Caco-2 (cell line): ENCODE measurements around the gene ATF6B. TPM values are rescaled to one million over a fixed set of nuclear protein-coding genes. Genes with fewer than 3 reads are reported as not detected.
"Not testable (repeated sequence)": the region's sequence is repeated elsewhere in the genome, so short reads cannot be mapped to it uniquely, and the experiment has no call there.

Experiments used
- BruUV-seq: library from RNA; stranded (reverse); fragments of 400-500 nt; replicated peaks from 2 replicates; lab custom pipeline; 2021; lab: Mats Ljungman, UMichigan
- CTCF ChIA-PET: fragments of 300-600 bp; sonication (Branson Sonifier 250); formaldehyde crosslinking; loops from one replicate; lab custom pipeline; 2022; ENCODE audit warnings: antibody characterized with exemption; lab: Charles Lee
- POLR2A ChIA-PET: fragments of 300-600 bp; sonication (Branson Sonifier 250); formaldehyde crosslinking; loops from one replicate; lab custom pipeline; 2022; ENCODE audit warnings: antibody characterized with exemption; lab: Charles Lee
- DNase-seq, 2 experiments: peaks; one replicate each; pipeline versions ENCODE4 v3.0.0 to v3.0.0-alpha.2; 2020 to 2022
- H3K27me3 ChIP-seq: replicated peaks from 2 replicates; pipeline ENCODE4 v1.6.0; 2011; ENCODE audit warnings: low read length; ENCODE audit not compliant: control insufficient read depth, insufficient read depth
- H3K36me3 ChIP-seq: 2 replicates; pipeline ENCODE4 v1.5.1; 2011; ENCODE audit warnings: low read length; ENCODE audit not compliant: control insufficient read depth, insufficient read depth
- H3K4me1 ChIP-seq: fragments of 250-450 bp; sonication (Bioruptor Pico); 2 replicates; pipeline ENCODE4 v1.5.1; 2020; ENCODE audit warnings: mild to moderate bottlenecking
- H3K4me3 ChIP-seq: 2 replicates; pipeline ENCODE4 v1.5.1; 2011; ENCODE audit warnings: low read depth, mild to moderate bottlenecking, control low read depth, low read length
- H3K9me3 ChIP-seq: fragments of 250-450 bp; sonication (Bioruptor Pico); 2 replicates; pipeline ENCODE4 v1.5.1; 2020; ENCODE audit warnings: mild to moderate bottlenecking, moderate library complexity
- H3K27ac Mint-ChIP-seq: one replicate; pipeline ENCODE4 v1.8.0; 2022; ENCODE audit warnings: mixed read lengths; ENCODE audit not compliant: unreplicated experiment
- H3K27me3 Mint-ChIP-seq: one replicate; pipeline ENCODE4 v1.8.0; 2022; ENCODE audit warnings: mixed read lengths; ENCODE audit not compliant: insufficient read depth, unreplicated experiment
- H3K36me3 Mint-ChIP-seq: one replicate; pipeline ENCODE4 v1.8.0; 2022; ENCODE audit warnings: mild to moderate bottlenecking, mixed read lengths; ENCODE audit not compliant: insufficient read depth, unreplicated experiment
- H3K4me1 Mint-ChIP-seq: one replicate; pipeline ENCODE4 v1.8.0; 2022; ENCODE audit warnings: low read depth, mixed read lengths; ENCODE audit not compliant: unreplicated experiment
- H3K4me3 Mint-ChIP-seq: one replicate; pipeline ENCODE4 v1.8.0; 2022; ENCODE audit warnings: mild to moderate bottlenecking, moderate library complexity, mixed read lengths; ENCODE audit not compliant: unreplicated experiment
- H3K9me3 Mint-ChIP-seq: one replicate; pipeline ENCODE4 v1.8.0; 2022; ENCODE audit warnings: mixed read lengths; ENCODE audit not compliant: unreplicated experiment
- intact Hi-C: fragments of 100-400 bp; cut with micrococcal nuclease; formaldehyde crosslinking; loops from one replicate; pipeline ENCODE4 v1.10.0; 2022; ENCODE audit not compliant: unreplicated experiment
- total RNA-seq: library from RNA; stranded (reverse); gene quantifications from 2 replicates; pipeline ENCODE4 v1.2.3, GENCODE V29; 2022
- TF ChIP-seq, protein P1 (sequence below), 2 experiments: fragments of 200-600 bp in 1 of 2; IDR thresholded peaks; 1 replicate in 1 of 2; 2 replicates in 1 of 2; pipeline versions ENCODE4 v1.5.1 to v1.8.0; 2011 to 2022; ENCODE audit warnings: antibody characterized with exemption in 1 of 2, control low read depth in 1 of 2, inconsistent platforms in 1 of 2, low read depth in 1 of 2, low read length in 1 of 2, mild to moderate bottlenecking in 1 of 2, moderate library complexity in 1 of 2; ENCODE audit not compliant: insufficient read depth in 1 of 2, severe bottlenecking in 1 of 2, unreplicated experiment in 1 of 2

ATF6B gene
- total RNA-seq, 1 experiment from 2014 or later = 64.9 TPM

DNA sequence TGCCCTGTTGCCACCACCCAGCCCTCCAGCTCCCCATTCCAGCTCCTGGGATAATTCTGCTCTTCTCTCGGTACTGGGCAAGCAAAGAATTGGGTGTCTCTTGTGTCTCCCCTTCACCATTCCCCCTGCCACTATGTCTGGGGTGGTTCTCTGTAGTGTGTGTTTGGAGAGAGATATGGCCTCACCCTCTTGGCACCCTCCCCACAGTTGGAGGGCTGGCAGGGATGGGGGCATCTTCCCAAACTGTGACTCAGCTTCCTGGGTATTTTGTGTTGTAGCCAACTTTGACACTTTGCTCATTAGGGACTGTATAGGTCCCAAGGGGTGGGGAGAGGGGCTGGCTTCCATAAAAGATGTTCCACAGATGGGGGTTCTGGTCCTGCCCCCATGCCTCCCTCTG, 20.6 kb downstream of the ATF6B start:
- Mint-ChIP-seq H3K27ac (no peak overlapping the region), H3K9me3 (no peaks in the 10 kb centered on the region), H3K4me1 (peaks cover 22% of the 10 kb centered on the region), H3K36me3 (peaks cover 14% of the 10 kb centered on the region), H3K4me3 (no peak overlapping the region), H3K27me3 (no peaks in the 10 kb centered on the region)
- no peaks in the 10 kb centered on the region for H3K27me3 ChIP-seq
- BruUV-seq = no TSS peak
- intact Hi-C loops = no loop called here
- no peaks in the 10 kb centered on the region for H3K9me3 ChIP-seq
- TF ChIP-seq, protein P1, sequence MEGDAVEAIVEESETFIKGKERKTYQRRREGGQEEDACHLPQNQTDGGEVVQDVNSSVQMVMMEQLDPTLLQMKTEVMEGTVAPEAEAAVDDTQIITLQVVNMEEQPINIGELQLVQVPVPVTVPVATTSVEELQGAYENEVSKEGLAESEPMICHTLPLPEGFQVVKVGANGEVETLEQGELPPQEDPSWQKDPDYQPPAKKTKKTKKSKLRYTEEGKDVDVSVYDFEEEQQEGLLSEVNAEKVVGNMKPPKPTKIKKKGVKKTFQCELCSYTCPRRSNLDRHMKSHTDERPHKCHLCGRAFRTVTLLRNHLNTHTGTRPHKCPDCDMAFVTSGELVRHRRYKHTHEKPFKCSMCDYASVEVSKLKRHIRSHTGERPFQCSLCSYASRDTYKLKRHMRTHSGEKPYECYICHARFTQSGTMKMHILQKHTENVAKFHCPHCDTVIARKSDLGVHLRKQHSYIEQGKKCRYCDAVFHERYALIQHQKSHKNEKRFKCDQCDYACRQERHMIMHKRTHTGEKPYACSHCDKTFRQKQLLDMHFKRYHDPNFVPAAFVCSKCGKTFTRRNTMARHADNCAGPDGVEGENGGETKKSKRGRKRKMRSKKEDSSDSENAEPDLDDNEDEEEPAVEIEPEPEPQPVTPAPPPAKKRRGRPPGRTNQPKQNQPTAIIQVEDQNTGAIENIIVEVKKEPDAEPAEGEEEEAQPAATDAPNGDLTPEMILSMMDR (IDR thresholded peaks at IDR 0.05; ENCODE audit: insufficient read depth in 1 of 2, low read depth in 1 of 2, low read length in 1 of 2, severe bottlenecking in 1 of 2, unreplicated experiment in 1 of 2) = no peak
- no peak for DNase-seq
- peaks cover 15% of the 10 kb centered on the region for H3K4me1 ChIP-seq
- no peak overlapping the region for H3K4me3 ChIP-seq
- POLR2A ChIA-PET = no interaction called here
- no peaks in the 10 kb centered on the region for H3K36me3 ChIP-seq
- CTCF ChIA-PET = no interaction called here

DNA sequence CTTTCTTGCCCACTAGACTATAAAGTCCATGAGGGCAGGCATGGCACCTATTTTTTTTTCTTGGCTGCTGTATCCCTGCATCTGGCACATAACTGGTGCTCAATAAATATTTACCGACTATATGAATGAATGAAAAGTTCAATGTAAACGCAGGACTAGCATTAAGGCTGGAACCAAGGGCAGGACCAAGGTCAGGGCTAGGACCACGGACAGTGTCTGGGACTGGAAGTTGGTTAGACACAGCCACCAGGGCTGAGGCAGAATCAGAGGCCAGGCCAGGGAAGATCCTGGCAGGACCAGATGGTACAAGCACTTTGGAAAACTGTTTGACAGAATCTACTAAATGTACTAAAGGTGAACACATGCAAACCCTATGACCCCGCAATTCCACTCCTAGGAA, 22.6 kb downstream of the ATF6B start:
- H3K9me3 Mint-ChIP-seq = no peaks in the 10 kb centered on the region
- peaks cover 22% of the 10 kb centered on the region for H3K4me1 Mint-ChIP-seq
- no peak overlapping the region for H3K4me3 Mint-ChIP-seq
- ChIA-PET CTCF (no interaction called here), POLR2A (no interaction called here)
- Histone ChIP-seq H3K36me3 (no peaks in the 10 kb centered on the region), H3K4me1 (peaks cover 15% of the 10 kb centered on the region), H3K27me3 (no peaks in the 10 kb centered on the region), H3K4me3 (no peak overlapping the region), H3K9me3 (no peaks in the 10 kb centered on the region)
- BruUV-seq = no TSS peak
- peak in 1 of 2 experiments; percentile 47 for DNase-seq
- TF ChIP-seq, protein P1 (IDR thresholded peaks at IDR 0.05; ENCODE audit: insufficient read depth in 1 of 2, low read depth in 1 of 2, low read length in 1 of 2, severe bottlenecking in 1 of 2, unreplicated experiment in 1 of 2) = no peak
- peaks cover 14% of the 10 kb centered on the region for H3K36me3 Mint-ChIP-seq
- intact Hi-C loops = no loop called here
- H3K27ac Mint-ChIP-seq = no peak overlapping the region
- no peaks in the 10 kb centered on the region for H3K27me3 Mint-ChIP-seq

DNA sequence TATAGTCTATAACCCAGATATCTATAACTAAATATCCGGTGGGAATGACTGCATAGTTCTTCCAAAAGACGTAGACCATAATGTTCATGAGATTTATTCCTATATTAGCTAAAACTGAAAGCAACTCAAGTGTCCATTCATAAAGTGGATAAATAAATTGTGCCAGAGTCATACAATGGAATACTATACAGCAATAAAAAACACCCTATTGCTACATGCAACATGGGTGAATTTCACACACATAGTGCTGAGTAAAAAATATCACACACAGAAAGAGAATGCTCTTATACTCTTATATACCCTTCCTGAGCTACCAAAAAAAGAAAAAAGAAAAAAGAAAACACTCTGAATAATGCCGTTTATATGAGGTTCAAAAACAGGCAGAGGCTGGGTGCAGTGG, 25.8 kb downstream of the ATF6B start:
- no peak overlapping the region for H3K27ac Mint-ChIP-seq
- H3K27me3 Mint-ChIP-seq = no peaks in the 10 kb centered on the region
- H3K36me3 ChIP-seq = no peaks in the 10 kb centered on the region
- intact Hi-C loops = no loop called here
- no peak overlapping the region for H3K4me3 ChIP-seq
- H3K4me1 Mint-ChIP-seq = no peaks in the 10 kb centered on the region
- no peaks in the 10 kb centered on the region for H3K36me3 Mint-ChIP-seq
- no peak for DNase-seq
- no peaks in the 10 kb centered on the region; the same call in 1 of the 2 replicates for H3K4me1 ChIP-seq
- ChIA-PET POLR2A (no interaction called here), CTCF (no interaction called here)
- no peaks in the 10 kb centered on the region for H3K9me3 ChIP-seq
- BruUV-seq = no TSS peak
- H3K27me3 ChIP-seq = no peaks in the 10 kb centered on the region
- no peak overlapping the region for H3K4me3 Mint-ChIP-seq
- TF ChIP-seq, protein P1 (IDR thresholded peaks at IDR 0.05; ENCODE audit: insufficient read depth in 1 of 2, low read depth in 1 of 2, low read length in 1 of 2, severe bottlenecking in 1 of 2, unreplicated experiment in 1 of 2) = no peak
- H3K9me3 Mint-ChIP-seq = no peaks in the 10 kb centered on the region

DNA sequence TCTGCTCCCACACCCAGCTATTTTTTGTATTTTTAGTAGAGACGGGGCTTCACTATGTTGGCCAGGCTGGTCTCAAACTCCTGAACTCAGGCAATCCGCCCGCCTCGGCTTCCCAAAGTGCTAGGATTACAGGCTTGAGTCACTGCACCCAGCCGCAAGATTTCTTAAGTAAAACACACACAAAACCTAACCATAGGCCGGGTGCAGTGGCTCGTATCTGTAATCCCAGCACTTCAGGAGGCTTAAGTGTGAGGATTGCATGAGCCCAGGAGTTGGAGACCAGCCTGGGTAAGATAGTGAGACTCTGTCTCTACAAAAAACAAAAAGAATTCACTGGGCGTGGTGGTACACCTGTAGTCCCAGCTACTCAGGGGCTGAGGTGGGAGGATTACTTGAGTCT, 27.8 kb downstream of the ATF6B start:
- H3K4me3 ChIP-seq, H3K27me3 Mint-ChIP-seq, CTCF ChIA-PET, H3K27me3 ChIP-seq, BruUV-seq, H3K27ac Mint-ChIP-seq, intact Hi-C loops, H3K4me1 ChIP-seq, H3K4me3 Mint-ChIP-seq, DNase-seq, POLR2A ChIA-PET, H3K9me3 Mint-ChIP-seq, H3K36me3 Mint-ChIP-seq, H3K4me1 Mint-ChIP-seq, H3K36me3 ChIP-seq, H3K9me3 ChIP-seq: not testable (repeated sequence)
